IMR-90 (cell line): ENCODE data around the gene CFAP43. TPM values are rescaled to one million over a fixed set of nuclear protein-coding genes. Genes with fewer than 3 reads are reported as not detected.

Experiments used
- ATAC-seq: fragments of 200-7000 bp; cut with Tn5 transposase; 2 replicates; pipeline ENCODE4 v1.9.1; 2020; ENCODE audit warnings: low read depth, mild to moderate bottlenecking, moderate library complexity
- BruUV-seq: library from RNA; stranded (reverse); fragments of 400-500 nt; replicated peaks from 2 replicates; lab custom pipeline; 2021; lab: Mats Ljungman, UMichigan
- CTCF ChIA-PET: fragments of 300-600 bp; formaldehyde crosslinking; extraction: SDS; loops from one replicate; lab custom pipeline; 2021; ENCODE audit warnings: antibody characterized with exemption; lab: Yijun Ruan, JAX
- POLR2A ChIA-PET: fragments of 300-600 bp; sonication (Branson Sonifier 250); formaldehyde crosslinking; loops from one replicate; lab custom pipeline; 2022; ENCODE audit warnings: antibody characterized with exemption; ENCODE audit not compliant: unreplicated experiment; lab: Charles Lee
- DNase-seq: peaks from one replicate; pipeline ENCODE4 v3.0.0; 2013
- H2AFZ ChIP-seq: replicated peaks from 2 replicates; pipeline ENCODE3; 2013; ENCODE audit warnings: low read length, mild to moderate bottlenecking; ENCODE audit not compliant: poor library complexity
- H2AK5ac ChIP-seq: 2 replicates; pipeline ENCODE4 v1.6.1; 2013; ENCODE audit warnings: low read depth, low read length, inconsistent platforms
- H2AK9ac ChIP-seq: replicated peaks from 2 replicates; pipeline ENCODE3; 2013; ENCODE audit warnings: mild to moderate bottlenecking, low read depth, low read length, moderate library complexity; ENCODE audit not compliant: poor library complexity
- H2BK120ac ChIP-seq: 2 replicates; pipeline ENCODE4 v1.6.1; 2013; ENCODE audit warnings: low read depth, low read length, inconsistent platforms
- H2BK15ac ChIP-seq: 3 replicates; pipeline ENCODE4 v1.6.1; 2013; ENCODE audit warnings: low read depth, low read length, inconsistent platforms
- H2BK20ac ChIP-seq: 2 replicates; pipeline ENCODE4 v1.6.1; 2013; ENCODE audit warnings: low read depth, mild to moderate bottlenecking, inconsistent platforms, low read length, moderate library complexity
- H2BK5ac ChIP-seq: 2 replicates; pipeline ENCODE4 v1.6.1; 2013; ENCODE audit warnings: mild to moderate bottlenecking, low read depth, low read length, inconsistent platforms; ENCODE audit not compliant: poor library complexity, severe bottlenecking
- H3K14ac ChIP-seq: replicated peaks from 2 replicates; pipeline ENCODE4 v1.6.1; 2013; ENCODE audit warnings: low read depth, low read length, inconsistent platforms
- H3K18ac ChIP-seq: 2 replicates; pipeline ENCODE4 v1.6.1; 2013; ENCODE audit warnings: low read depth, low read length, control low read depth
- H3K23ac ChIP-seq: 2 replicates; pipeline ENCODE4 v1.6.1; 2013; ENCODE audit warnings: low read depth, low read length, inconsistent platforms
- H3K27ac ChIP-seq: 2 replicates; pipeline ENCODE4 v1.5.1; 2013; ENCODE audit warnings: mild to moderate bottlenecking, control low read depth, low read length; ENCODE audit not compliant: insufficient read depth
- H3K27me3 ChIP-seq: 2 replicates; pipeline ENCODE4 v1.6.1; 2013; ENCODE audit warnings: low read length; ENCODE audit not compliant: control insufficient read depth, insufficient read depth
- H3K36me3 ChIP-seq: 2 replicates; pipeline ENCODE4 v1.6.1; 2013; ENCODE audit warnings: low read length, mixed read lengths; ENCODE audit not compliant: control insufficient read depth, insufficient read depth
- H3K4ac ChIP-seq: 2 replicates; pipeline ENCODE4 v1.6.1; 2013; ENCODE audit warnings: low read depth, low read length, inconsistent platforms
- H3K4me1 ChIP-seq: 2 replicates; pipeline ENCODE4 v1.6.1; 2013; ENCODE audit warnings: low read length, mixed read lengths; ENCODE audit not compliant: control insufficient read depth, insufficient read depth
- H3K4me2 ChIP-seq: 2 replicates; pipeline ENCODE4 v1.6.1; 2013; ENCODE audit warnings: low read depth, mild to moderate bottlenecking, control low read depth, low read length, moderate library complexity
- H3K4me3 ChIP-seq: 2 replicates; pipeline ENCODE4 v1.5.1; 2013; ENCODE audit warnings: low read depth, mild to moderate bottlenecking, control low read depth, low read length, moderate library complexity; ENCODE audit not compliant: insufficient read depth
- H3K56ac ChIP-seq: 2 replicates; pipeline ENCODE4 v1.6.1; 2013; ENCODE audit warnings: low read length, inconsistent platforms; ENCODE audit not compliant: insufficient read depth; ENCODE audit errors: extremely low read depth
- H3K79me1 ChIP-seq, 2 experiments: 2 replicates each; pipeline ENCODE4 v1.6.1; 2013; ENCODE audit warnings: low read length in 2 of 2, inconsistent platforms in 1 of 2, low read depth in 1 of 2
- H3K9ac ChIP-seq: 2 replicates; pipeline ENCODE4 v1.6.1; 2013; ENCODE audit warnings: low read depth, low read length, control low read depth
- H3K9me1 ChIP-seq: 2 replicates; pipeline ENCODE4 v1.6.1; 2013; ENCODE audit warnings: low read length, inconsistent platforms; ENCODE audit not compliant: insufficient read depth
- H3K9me3 ChIP-seq: 2 replicates; pipeline ENCODE4 v1.6.1; 2013; ENCODE audit warnings: low read length; ENCODE audit not compliant: control insufficient read depth, insufficient read depth
- H4K20me1 ChIP-seq: 2 replicates; pipeline ENCODE4 v1.6.1; 2013; ENCODE audit warnings: low read length, inconsistent platforms; ENCODE audit not compliant: insufficient read depth
- H4K5ac ChIP-seq: 2 replicates; pipeline ENCODE4 v1.6.1; 2013; ENCODE audit warnings: mild to moderate bottlenecking, low read depth, low read length, control low read depth
- H4K8ac ChIP-seq, 2 experiments: 2 replicates each; pipeline ENCODE4 v1.6.1; 2013; ENCODE audit warnings: low read depth in 2 of 2, low read length in 2 of 2, control low read depth in 1 of 2, inconsistent platforms in 1 of 2
- H4K91ac ChIP-seq: 2 replicates; pipeline ENCODE4 v1.6.1; 2013; ENCODE audit warnings: low read depth, low read length, inconsistent platforms; ENCODE audit not compliant: insufficient read depth
- BHLHE40 ChIP-seq: fragments of 150-350 bp; IDR thresholded peaks from 2 replicates; pipeline ENCODE4 v1.6.1; 2016; ENCODE audit warnings: mild to moderate bottlenecking, low read depth, low read length
- CHD1 ChIP-seq: IDR thresholded peaks from 2 replicates; pipeline ENCODE4 v1.6.1; 2012; ENCODE audit warnings: low read depth, low read length, improper control_type of control experiment
- CTCF ChIP-seq: conservative IDR thresholded peaks from 2 replicates; pipeline ENCODE4 v1.5.1; 2012; ENCODE audit warnings: mild to moderate bottlenecking, low read depth, low read length, improper control_type of control experiment
- FOS ChIP-seq: fragments of 150-350 bp; IDR thresholded peaks from 2 replicates; pipeline ENCODE4 v1.6.1; 2016; ENCODE audit warnings: low read depth, low read length
- MAFK ChIP-seq: IDR thresholded peaks from 2 replicates; pipeline ENCODE4 v1.6.1; 2012; ENCODE audit warnings: low read depth, low read length, improper control_type of control experiment
- MAZ ChIP-seq: IDR thresholded peaks from 2 replicates; pipeline ENCODE4 v1.6.1; 2012; ENCODE audit warnings: low read depth, mild to moderate bottlenecking, low read length, improper control_type of control experiment, moderate library complexity, borderline replicate concordance
- MXI1 ChIP-seq: IDR thresholded peaks from 2 replicates; pipeline ENCODE4 v1.6.1; 2012; ENCODE audit warnings: low read depth, mild to moderate bottlenecking, low read length, moderate library complexity, borderline replicate concordance
- NFE2L2 ChIP-seq: fragments of 150-350 bp; IDR thresholded peaks from 2 replicates; pipeline ENCODE4 v1.6.1; 2016; ENCODE audit warnings: low read depth, mild to moderate bottlenecking, low read length
- POLR2A ChIP-seq: IDR thresholded peaks from 2 replicates; pipeline ENCODE4 v1.6.1; 2012; ENCODE audit warnings: mild to moderate bottlenecking, low read depth, low read length
- RAD21 ChIP-seq: IDR thresholded peaks from 2 replicates; pipeline ENCODE4 v1.6.1; 2012; ENCODE audit warnings: low read length, improper control_type of control experiment
- RFX5 ChIP-seq: IDR thresholded peaks from 2 replicates; pipeline ENCODE4 v1.8.0; 2012; ENCODE audit warnings: low read depth, mild to moderate bottlenecking, low read length, moderate library complexity
- SMC3 ChIP-seq: fragments of 150-350 bp; IDR thresholded peaks from 2 replicates; pipeline ENCODE4 v1.6.1; 2016; ENCODE audit warnings: low read depth, mild to moderate bottlenecking, antibody characterized with exemption, low read length, moderate library complexity
- dilution Hi-C: fragments of 300-500 bp; cut with HindIII; formaldehyde crosslinking; loops from one replicate; pipeline ENCODE4 v1.14.3; 2018; ENCODE audit warnings: low sequenced_read_pairs; ENCODE audit not compliant: unreplicated experiment
- in situ Hi-C: fragments of 300-500 bp; cut with MboI; formaldehyde crosslinking; loops from 3 replicates; pipeline ENCODE4 v1.14.3; 2019; ENCODE audit warnings: low sequenced_read_pairs, inconsistent platforms, mixed read lengths
- intact Hi-C: fragments of 100-400 bp; cut with micrococcal nuclease; formaldehyde crosslinking; loops from 2 replicates; pipeline ENCODE4 v1.10.0; 2022
- polyA plus RNA-seq, 3 experiments: library from polyadenylated mRNA; depleted of rRNA; stranded (reverse); fragments of >200 nt; gene quantifications; 2 replicates each; pipeline ENCODE4 v1.2.3, GENCODE V29; 2012; ENCODE audit warnings: low replicate concordance in 1 of 3
- total RNA-seq: library from RNA; depleted of rRNA; stranded (reverse); fragments of >200 nt; gene quantifications from 2 replicates; pipeline ENCODE4 v1.2.3, GENCODE V29; 2012

CFAP43 gene
- total and polyA plus RNA-seq, 2 of the 4 experiments (the other 2 are of a cell fraction) = under 0.01 to 0.05 TPM

DNA sequence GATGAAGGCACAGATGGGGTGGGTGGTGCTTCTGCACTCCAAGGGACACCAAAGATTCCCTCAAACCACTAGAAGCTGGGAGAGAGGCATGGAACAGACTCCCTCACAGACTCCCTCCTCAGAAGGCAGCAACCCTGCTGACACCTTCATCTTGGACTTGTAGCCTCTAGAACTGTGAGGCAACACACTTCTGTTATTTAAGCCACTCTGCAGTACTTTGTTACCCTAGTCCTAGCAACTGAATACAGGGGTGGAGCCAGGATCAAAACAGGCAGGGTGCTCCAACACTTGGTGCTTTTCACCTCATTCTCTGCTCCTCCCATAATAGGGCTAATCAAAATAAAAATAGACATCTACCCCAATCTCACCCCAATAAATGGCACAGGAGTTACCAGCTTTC, 20.2 kb upstream of the CFAP43 start:
- ChIA-PET CTCF (no interaction called here), POLR2A (no interaction called here)
- Histone ChIP-seq H3K9me3 (no peaks in the 10 kb centered on the region), H3K9me1 (0 out of 2 replicates have a peak, but pooled peaks cover 2% of the 10 kb centered on the region), H4K91ac (no peak overlapping the region), H3K18ac (no peak overlapping the region), H2BK120ac (no peak overlapping the region; the same call in 1 of the 2 replicates), H4K20me1 (peaks cover 7% of the 10 kb centered on the region; the same call in 1 of the 2 replicates), H3K4ac (no peak overlapping the region), H3K4me3 (no peak overlapping the region), H3K14ac (no peak overlapping the region), H2BK20ac (peak overlapping the region; percentile 8; the same call in 1 of the 2 replicates), H2BK5ac (no peak overlapping the region), H3K56ac (no peak overlapping the region), H3K23ac (no peak overlapping the region), H2BK15ac (no peak overlapping the region; the same call in 2 of the 3 replicates), H3K9ac (no peak overlapping the region), H2AK9ac (no peak overlapping the region), H3K4me2 (no peak overlapping the region), H3K27ac (no peak overlapping the region), H4K8ac (no peak overlapping the region), H3K79me1 (peaks cover 0 to 11% of the 10 kb centered on the region in 2 experiments; a peak in 2 of 4 replicates), H4K5ac (no peak overlapping the region), H3K27me3 (no peaks in the 10 kb centered on the region), H3K4me1 (peaks cover 6% of the 10 kb centered on the region), H2AFZ (peak overlapping the region; percentile 47), H3K36me3 (0 out of 2 replicates have a peak, but pooled peaks cover 2% of the 10 kb centered on the region), H2AK5ac (no peak overlapping the region)
- ATAC-seq (no peak), DNase-seq (no peak)
- intact Hi-C loops (loop anchor here (5.0 kb wide), 1 partner anchor 365 kb away; no protein-coding TSS in a partner anchor), in situ Hi-C loops (no loop called here), dilution Hi-C loops (no loop called here)
- no TSS peak for BruUV-seq
- no peak for TF ChIP-seq MAFK
- TF ChIP-seq RFX5 = no peak
- no peak for TF ChIP-seq CHD1
- TF ChIP-seq BHLHE40 = no peak
- TF ChIP-seq POLR2A = no peak
- TF ChIP-seq NFE2L2 = no peak
- no peak for TF ChIP-seq FOS
- no peak for TF ChIP-seq MXI1
- no peak for TF ChIP-seq SMC3
- TF ChIP-seq CTCF = no peak
- TF ChIP-seq RAD21 = no peak
- no peak for TF ChIP-seq MAZ
